K562 (cell line): ENCODE data around the gene MBD4. TPM values are rescaled to one million over a fixed set of nuclear protein-coding genes. Genes with fewer than 3 reads are reported as not detected.

Source experiments
- ESRRA ChIP-seq: fragments of 450-650 bp; IDR thresholded peaks from 2 replicates; pipeline ENCODE4 v1.6.1; 2014; ENCODE audit warnings: low read depth, mild to moderate bottlenecking, moderate library complexity, borderline replicate concordance
- FOSL1 ChIP-seq: fragments of 200-800 bp; sonication (Bioruptor generic); conservative IDR thresholded peaks from 2 replicates; pipeline ENCODE4 v1.6.1; 2016; ENCODE audit warnings: missing genetic modification characterization, missing compliant biosample characterization
- GATA2 ChIP-seq: sonication (generic); formaldehyde crosslinking; IDR thresholded peaks from 2 replicates; pipeline ENCODE4 v1.4.0; 2020; ENCODE audit warnings: mild to moderate bottlenecking, missing genetic modification reagents
- MTA3 ChIP-seq: fragments of 450-650 bp; formaldehyde crosslinking; IDR thresholded peaks from 2 replicates; pipeline ENCODE4 v1.6.1; 2017; ENCODE audit warnings: mild to moderate bottlenecking, borderline replicate concordance
- PHF21A ChIP-seq: fragments of 450-650 bp; IDR thresholded peaks from 2 replicates; pipeline ENCODE4 v1.6.1; 2017; ENCODE audit warnings: low read depth, borderline replicate concordance
- RNF2 ChIP-seq: sonication (generic); IDR thresholded peaks from 2 replicates; pipeline ENCODE4 v1.6.1; 2016
- TAF1 ChIP-seq: IDR thresholded peaks from 2 replicates; pipeline ENCODE4 v1.6.1; 2011; ENCODE audit warnings: mild to moderate bottlenecking, low read length, moderate library complexity; ENCODE audit not compliant: insufficient read depth, control insufficient read depth, severe bottlenecking; ENCODE audit errors: extremely low read depth
- TEAD1 ChIP-seq, 2 experiments: fragments of 450-650 bp in 1 of 2; sonication (generic) in 1 of 2; formaldehyde crosslinking; IDR thresholded peaks; 2 replicates each; pipeline versions ENCODE4 v1.4.0 to v1.8.0; 2020 to 2022; ENCODE audit warnings: mild to moderate bottlenecking in 2 of 2, missing genetic modification reagents in 1 of 2
- polyA plus RNA-seq, 8 experiments: library from polyadenylated mRNA; depleted of rRNA in 4 of 8; stranded (reverse) in 5 of 8; unstranded in 3 of 8; fragments of >200 nt; fragmentation: Nextera tagmentation in 2 of 8; fragmentation: Illumina TruSeq in 1 of 8; extraction: Ambion mirVana in 2 of 8; extraction: Trizol in 1 of 8; gene quantifications; 2 replicates each; pipeline versions ENCODE4 v1.2.1 to v1.2.3, GENCODE V29; 2011 to 2014; ENCODE audit warnings: inconsistent platforms in 1 of 8, missing spikeins in 1 of 8
- total RNA-seq, 7 experiments: library from RNA; depleted of rRNA in 6 of 7; stranded (reverse); fragments of >200 nt in 6 of 7; fragmentation: Illumina TruSeq in 2 of 7; extraction: Trizol in 2 of 7; gene quantifications; 2 replicates each; pipeline versions ENCODE4 v1.2.1 to v1.2.3, GENCODE V29; 2011 to 2021; ENCODE audit warnings: low replicate concordance in 1 of 7
- TF ChIP-seq, protein P1 (sequence below): fragments of 250-450 bp; sonication (Bioruptor Pico); IDR thresholded peaks from 2 replicates; pipeline ENCODE4 v1.4.0; 2020
- TF ChIP-seq, protein P2 (sequence below), 2 experiments: fragments of 450-650 bp; conservative IDR thresholded peaks; 2 replicates each; pipeline ENCODE4 v1.6.1; 2017; ENCODE audit warnings: mild to moderate bottlenecking in 2 of 2, moderate library complexity in 2 of 2
- TF ChIP-seq, protein P3 (sequence below): fragments of 200-800 bp; sonication (Bioruptor generic); IDR thresholded peaks from 2 replicates; pipeline ENCODE4 v1.6.1; 2017; ENCODE audit warnings: missing genetic modification characterization, missing compliant biosample characterization

MBD4 gene
- total and polyA plus RNA-seq, 9 of the 15 experiments (the other 6 are each of a cell fraction or from before 2014, with no cell fraction given): 13.3 to 63.9 (median 39.0) TPM

DNA sequence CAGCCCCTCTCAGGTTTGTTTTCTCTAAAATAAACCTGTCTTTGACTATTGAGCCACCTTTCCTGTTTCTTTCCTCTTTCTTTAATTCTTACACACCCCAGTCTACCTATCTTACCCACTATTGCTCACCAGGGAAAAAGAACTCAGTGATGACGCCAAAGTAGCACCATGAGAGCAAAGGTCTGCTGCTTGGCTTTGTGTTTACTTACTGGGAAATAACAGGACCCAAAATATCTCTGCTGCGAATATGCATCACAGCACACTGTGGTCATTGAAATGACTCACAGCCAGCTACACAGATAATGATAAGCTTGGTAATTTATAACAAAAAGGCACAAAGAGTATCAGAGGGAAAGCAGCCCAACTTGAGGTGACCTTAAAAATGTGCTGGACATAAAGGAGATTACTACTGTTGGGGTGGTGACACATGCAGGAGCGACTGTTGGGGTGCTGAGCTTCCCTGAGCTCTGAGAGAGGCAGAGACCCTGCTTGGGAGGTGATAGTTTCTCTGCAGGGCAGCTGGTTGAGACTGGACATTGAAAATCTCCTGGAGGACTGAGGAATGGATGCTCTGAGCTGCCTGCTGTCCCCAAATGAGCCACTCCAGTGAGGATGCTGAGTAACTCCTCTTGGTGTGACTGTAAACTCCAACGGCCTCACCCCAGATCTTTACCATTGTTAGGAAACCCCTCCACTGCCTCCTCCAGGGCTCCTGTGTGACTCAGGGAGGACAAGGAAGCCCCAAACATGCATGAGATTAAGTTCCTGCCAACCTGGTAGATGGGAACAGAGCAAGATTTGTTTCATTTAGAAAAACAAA is 25.9 kb downstream of the MBD4 start (continued):
- TF ChIP-seq, protein P1, sequence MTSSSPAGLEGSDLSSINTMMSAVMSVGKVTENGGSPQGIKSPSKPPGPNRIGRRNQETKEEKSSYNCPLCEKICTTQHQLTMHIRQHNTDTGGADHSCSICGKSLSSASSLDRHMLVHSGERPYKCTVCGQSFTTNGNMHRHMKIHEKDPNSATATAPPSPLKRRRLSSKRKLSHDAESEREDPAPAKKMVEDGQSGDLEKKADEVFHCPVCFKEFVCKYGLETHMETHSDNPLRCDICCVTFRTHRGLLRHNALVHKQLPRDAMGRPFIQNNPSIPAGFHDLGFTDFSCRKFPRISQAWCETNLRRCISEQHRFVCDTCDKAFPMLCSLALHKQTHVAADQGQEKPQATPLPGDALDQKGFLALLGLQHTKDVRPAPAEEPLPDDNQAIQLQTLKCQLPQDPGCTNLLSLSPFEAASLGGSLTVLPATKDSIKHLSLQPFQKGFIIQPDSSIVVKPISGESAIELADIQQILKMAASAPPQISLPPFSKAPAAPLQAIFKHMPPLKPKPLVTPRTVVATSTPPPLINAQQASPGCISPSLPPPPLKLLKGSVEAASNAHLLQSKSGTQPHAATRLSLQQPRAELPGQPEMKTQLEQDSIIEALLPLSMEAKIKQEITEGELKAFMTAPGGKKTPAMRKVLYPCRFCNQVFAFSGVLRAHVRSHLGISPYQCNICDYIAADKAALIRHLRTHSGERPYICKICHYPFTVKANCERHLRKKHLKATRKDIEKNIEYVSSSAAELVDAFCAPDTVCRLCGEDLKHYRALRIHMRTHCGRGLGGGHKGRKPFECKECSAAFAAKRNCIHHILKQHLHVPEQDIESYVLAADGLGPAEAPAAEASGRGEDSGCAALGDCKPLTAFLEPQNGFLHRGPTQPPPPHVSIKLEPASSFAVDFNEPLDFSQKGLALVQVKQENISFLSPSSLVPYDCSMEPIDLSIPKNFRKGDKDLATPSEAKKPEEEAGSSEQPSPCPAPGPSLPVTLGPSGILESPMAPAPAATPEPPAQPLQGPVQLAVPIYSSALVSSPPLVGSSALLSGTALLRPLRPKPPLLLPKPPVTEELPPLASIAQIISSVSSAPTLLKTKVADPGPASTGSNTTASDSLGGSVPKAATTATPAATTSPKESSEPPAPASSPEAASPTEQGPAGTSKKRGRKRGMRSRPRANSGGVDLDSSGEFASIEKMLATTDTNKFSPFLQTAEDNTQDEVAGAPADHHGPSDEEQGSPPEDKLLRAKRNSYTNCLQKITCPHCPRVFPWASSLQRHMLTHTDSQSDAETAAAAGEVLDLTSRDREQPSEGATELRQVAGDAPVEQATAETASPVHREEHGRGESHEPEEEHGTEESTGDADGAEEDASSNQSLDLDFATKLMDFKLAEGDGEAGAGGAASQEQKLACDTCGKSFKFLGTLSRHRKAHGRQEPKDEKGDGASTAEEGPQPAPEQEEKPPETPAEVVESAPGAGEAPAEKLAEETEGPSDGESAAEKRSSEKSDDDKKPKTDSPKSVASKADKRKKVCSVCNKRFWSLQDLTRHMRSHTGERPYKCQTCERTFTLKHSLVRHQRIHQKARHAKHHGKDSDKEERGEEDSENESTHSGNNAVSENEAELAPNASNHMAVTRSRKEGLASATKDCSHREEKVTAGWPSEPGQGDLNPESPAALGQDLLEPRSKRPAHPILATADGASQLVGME (CRISPR knock-in tag): no peak
- TF ChIP-seq, protein P2, sequence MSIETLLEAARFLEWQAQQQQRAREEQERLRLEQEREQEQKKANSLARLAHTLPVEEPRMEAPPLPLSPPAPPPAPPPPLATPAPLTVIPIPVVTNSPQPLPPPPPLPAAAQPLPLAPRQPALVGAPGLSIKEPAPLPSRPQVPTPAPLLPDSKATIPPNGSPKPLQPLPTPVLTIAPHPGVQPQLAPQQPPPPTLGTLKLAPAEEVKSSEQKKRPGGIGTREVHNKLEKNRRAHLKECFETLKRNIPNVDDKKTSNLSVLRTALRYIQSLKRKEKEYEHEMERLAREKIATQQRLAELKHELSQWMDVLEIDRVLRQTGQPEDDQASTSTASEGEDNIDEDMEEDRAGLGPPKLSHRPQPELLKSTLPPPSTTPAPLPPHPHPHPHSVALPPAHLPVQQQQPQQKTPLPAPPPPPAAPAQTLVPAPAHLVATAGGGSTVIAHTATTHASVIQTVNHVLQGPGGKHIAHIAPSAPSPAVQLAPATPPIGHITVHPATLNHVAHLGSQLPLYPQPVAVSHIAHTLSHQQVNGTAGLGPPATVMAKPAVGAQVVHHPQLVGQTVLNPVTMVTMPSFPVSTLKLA (conservative IDR thresholded peaks at IDR 0.05): peak in 1 of 2 experiments; percentile 50; a peak in 3 of 4 replicates
- TF ChIP-seq GATA2 (CRISPR knock-in tag) (peak; percentile 51; the same call in 1 of the 2 replicates), FOSL1 (tag) (peak; percentile 97), PHF21A (0 out of 2 replicates have a peak, but pooled peaks have one; percentile 26), MTA3 (peak; percentile 20; the same call in 1 of the 2 replicates), ESRRA (peak; percentile 42; the same call in 1 of the 2 replicates), TAF1 (no peak), RNF2 (no peak), TEAD1 (CRISPR knock-in tag; IDR thresholded peaks at IDR 0.05) (0 out of 4 replicates have a peak, but pooled peaks of 1 of the 2 experiments have one; percentile 72)
- TF ChIP-seq, protein P3, sequence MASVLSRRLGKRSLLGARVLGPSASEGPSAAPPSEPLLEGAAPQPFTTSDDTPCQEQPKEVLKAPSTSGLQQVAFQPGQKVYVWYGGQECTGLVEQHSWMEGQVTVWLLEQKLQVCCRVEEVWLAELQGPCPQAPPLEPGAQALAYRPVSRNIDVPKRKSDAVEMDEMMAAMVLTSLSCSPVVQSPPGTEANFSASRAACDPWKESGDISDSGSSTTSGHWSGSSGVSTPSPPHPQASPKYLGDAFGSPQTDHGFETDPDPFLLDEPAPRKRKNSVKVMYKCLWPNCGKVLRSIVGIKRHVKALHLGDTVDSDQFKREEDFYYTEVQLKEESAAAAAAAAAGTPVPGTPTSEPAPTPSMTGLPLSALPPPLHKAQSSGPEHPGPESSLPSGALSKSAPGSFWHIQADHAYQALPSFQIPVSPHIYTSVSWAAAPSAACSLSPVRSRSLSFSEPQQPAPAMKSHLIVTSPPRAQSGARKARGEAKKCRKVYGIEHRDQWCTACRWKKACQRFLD (CRISPR knock-in tag): no peak; the same call in 1 of the 2 replicates
